Transverse colon (tissue), 4 donors: Measurements from ENCODE around the gene ATG4A. TPM values are rescaled to one million over a fixed set of nuclear protein-coding genes. Genes with fewer than 3 reads are reported as not detected.

Experiments
- DNase-seq: peaks from one replicate; pipeline ENCODE4 v3.0.0-alpha.2; 2019
- H3K27ac ChIP-seq, 4 donors: fragments of 200-600 bp; sonication (generic); 2 replicates each; pipeline ENCODE4 v1.5.1; 2016 to 2018; ENCODE audit warnings: inconsistent platforms in 4 of 4
- H3K27me3 ChIP-seq: fragments of 200-600 bp; sonication (generic); 2 replicates; pipeline ENCODE4 v1.5.1; 2017; ENCODE audit warnings: inconsistent platforms
- H3K36me3 ChIP-seq, 4 donors: fragments of 200-600 bp; sonication (generic); 2 replicates each; pipeline ENCODE4 v1.5.1; 2017 to 2019; ENCODE audit warnings: inconsistent platforms in 4 of 4
- H3K4me1 ChIP-seq, 4 donors: fragments of 200-600 bp; sonication (generic); 2 replicates each; pipeline ENCODE4 v1.5.1; 2017 to 2020; ENCODE audit warnings: inconsistent platforms in 4 of 4
- H3K4me3 ChIP-seq, 4 donors: fragments of 200-600 bp; sonication (generic); 1 replicate in 1 of 4; 2 replicates in 3 of 4; pipeline versions ENCODE4 v1.5.1 to v1.6.1; 2017 to 2019; ENCODE audit warnings: inconsistent platforms in 4 of 4
- H3K9me3 ChIP-seq, 2 donors: fragments of 200-600 bp; sonication (generic); 2 replicates each; pipeline ENCODE4 v1.5.1; 2017 to 2019; ENCODE audit warnings: inconsistent platforms in 2 of 2
- CTCF ChIP-seq, 5 experiments: fragments of 200-600 bp in 3 of 5; fragments of 450-650 bp in 2 of 5; sonication (generic) in 3 of 5; IDR thresholded peaks; 1 replicate in 2 of 5; 2 replicates in 3 of 5; pipeline ENCODE4 v1.5.1; 2016 to 2017; ENCODE audit warnings: antibody characterized with exemption in 5 of 5, inconsistent platforms in 3 of 5, mild to moderate bottlenecking in 2 of 5, moderate library complexity in 1 of 5
- EP300 ChIP-seq: sonication (generic); formaldehyde crosslinking; IDR thresholded peaks from one replicate; pipeline ENCODE4 v1.6.1; 2017; ENCODE audit warnings: antibody characterized with exemption, low read depth
- POLR2A ChIP-seq: fragments of 450-650 bp; IDR thresholded peaks from one replicate; pipeline ENCODE4 v1.6.1; 2016; ENCODE audit warnings: antibody characterized with exemption, mild to moderate bottlenecking, moderate library complexity
- POLR2AphosphoS5 ChIP-seq, 3 donors: sonication (generic); formaldehyde crosslinking; IDR thresholded peaks; one replicate each; pipeline ENCODE4 v1.6.1; 2016; ENCODE audit warnings: antibody characterized with exemption in 3 of 3
- WGBS, 2 donors: methylation state at CpG; one replicate each; pipeline ENCODE4 v1.1.5; 2018; ENCODE audit warnings: low coverage in 1 of 2; 5-methylcytosine and 5-hydroxymethylcytosine counted together
- in situ Hi-C, 4 donors: fragments of 200-750 bp; cut with MboI; loops; one replicate each; pipeline versions ENCODE4 v1.15.0 to v1.15.1; 2017; ENCODE audit warnings: low sequenced_read_pairs in 3 of 4, low pct_ligation_motif_present in 1 of 4, low pct_unique_long_range_greater_than_20kb in 1 of 4
- intact Hi-C: fragments of 100-400 bp; cut with DNase I; formaldehyde crosslinking; loops from one replicate; pipeline ENCODE4 v1.15.1; 2023; ENCODE audit warnings: low total_unique reads
- total RNA-seq, 4 donors: library from RNA; depleted of rRNA; stranded (reverse); fragments of >200 nt; gene quantifications; one replicate each; pipeline ENCODE4 v1.1.0, GENCODE V29; 2016

Gene ATG4A
- total RNA-seq, 4 donors from 2014 or later, result 3.2 to 20.9 (median 13.1) TPM

GRCh38 chrX:108148524-108148923, 56.9 kb downstream of the ATG4A start:
- Histone ChIP-seq H3K9me3 (no peaks in the 10 kb centered on the region), H3K4me1 (no peaks in the 10 kb centered on the region), H3K27ac (no peak overlapping the region), H3K27me3 (no peaks in the 10 kb centered on the region), H3K36me3 (no peaks in the 10 kb centered on the region), H3K4me3 (no peak overlapping the region)
- no peak for TF ChIP-seq POLR2AphosphoS5 (IDR thresholded peaks at IDR 0.05)
- no peak for TF ChIP-seq EP300
- no peak for TF ChIP-seq CTCF (IDR thresholded peaks at IDR 0.05)
- no peak for TF ChIP-seq POLR2A
- in situ Hi-C loops (no loop called here), intact Hi-C loops (no loop called here)
- DNase-seq, result no peak

- no peak for DNase-seq
- in situ Hi-C loops (no loop called here), intact Hi-C loops (no loop called here)
- no peaks in the 10 kb centered on the region for H3K27me3 ChIP-seq
- 86% methylated on average over 2 of the region's 2 CpGs; no CpG with 5 or more reads in 1 of the 2 donors for WGBS, 2 donors
- H3K9me3 ChIP-seq, result no peaks in the 10 kb centered on the region
- TF ChIP-seq CTCF (IDR thresholded peaks at IDR 0.05) (no peak), POLR2AphosphoS5 (IDR thresholded peaks at IDR 0.05) (no peak), EP300 (no peak), POLR2A (no peak)
- no peak overlapping the region for H3K4me3 ChIP-seq
- H3K4me1 ChIP-seq, result no peaks in the 10 kb centered on the region
- no peaks in the 10 kb centered on the region for H3K36me3 ChIP-seq
- H3K27ac ChIP-seq, result no peak overlapping the region
Observed at GRCh38 chrX:108156082-108156481, 64.5 kb downstream of the ATG4A start.

GRCh38 chrX:108156934-108157466, 65.4 kb downstream of the ATG4A start:
- peak; percentile 13 for DNase-seq
- H3K27me3 ChIP-seq, result no peaks in the 10 kb centered on the region
- TF ChIP-seq POLR2A (no peak), POLR2AphosphoS5 (IDR thresholded peaks at IDR 0.05) (no peak), EP300 (no peak), CTCF (IDR thresholded peaks at IDR 0.05) (no peak)
- in situ Hi-C loops, result no loop called here
- intact Hi-C loops, result no loop called here
- no peaks in the 10 kb centered on the region for H3K4me1 ChIP-seq
- no peaks in the 10 kb centered on the region for H3K36me3 ChIP-seq
- H3K27ac ChIP-seq, result no peak overlapping the region
- no peaks in the 10 kb centered on the region for H3K9me3 ChIP-seq
- no peak overlapping the region for H3K4me3 ChIP-seq
- 80% methylated on average over 8 of the region's 8 CpGs; no CpG with 5 or more reads in 1 of the 2 donors for WGBS, 2 donors

GRCh38 chrX:108157628-108158027, 66.0 kb downstream of the ATG4A start:
- no peaks in the 10 kb centered on the region for H3K9me3 ChIP-seq
- in situ Hi-C loops, result no loop called here
- TF ChIP-seq EP300, result no peak
- TF ChIP-seq POLR2A, result no peak
- no peak for TF ChIP-seq CTCF (IDR thresholded peaks at IDR 0.05)
- TF ChIP-seq POLR2AphosphoS5 (IDR thresholded peaks at IDR 0.05), result no peak
- H3K27ac ChIP-seq, result no peak overlapping the region
- no peak for DNase-seq
- WGBS, 2 donors, result 73% methylated on average over 3 of the region's 3 CpGs; no CpG with 5 or more reads in 1 of the 2 donors
- H3K4me1 ChIP-seq, result no peaks in the 10 kb centered on the region
- H3K27me3 ChIP-seq, result no peaks in the 10 kb centered on the region
- intact Hi-C loops, result no loop called here
- H3K4me3 ChIP-seq, result no peak overlapping the region
- H3K36me3 ChIP-seq, result no peaks in the 10 kb centered on the region
